ENCODE results near the gene LMAN1.
A peak's percentile ranks its signal among the peaks of the same experiment; 100 is the strongest.

Gene LMAN1

GRCh38 chr18:59360381-59360780 is 1.3 kb upstream of the LMAN1 start:
- no peak for DNase-seq (ENCODE audit: low read depth, low spot score)

DNA sequence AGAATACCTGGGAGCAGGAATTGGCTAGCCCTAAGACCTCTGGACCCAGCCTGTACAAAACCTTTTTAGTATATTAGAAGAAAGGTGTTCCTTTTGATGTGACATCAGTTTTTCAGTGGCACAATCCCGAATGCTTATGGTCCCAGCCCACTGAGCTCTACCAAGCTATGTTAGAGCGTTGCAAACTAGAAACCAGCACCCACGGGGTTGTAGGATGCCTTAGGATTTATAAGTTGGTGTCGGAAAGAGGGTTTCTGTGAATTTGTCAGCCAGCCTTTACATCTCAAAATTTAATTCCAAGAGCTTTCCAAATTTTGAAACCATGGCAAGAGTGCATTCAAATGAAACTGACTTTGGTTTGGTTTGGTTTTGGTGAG is 499 bp upstream of the LMAN1 start:
- no peak for DNase-seq (ENCODE audit: low read depth, low spot score)

- DNase-seq (ENCODE audit: low read depth, low spot score) = no peak
These were observed 702 bp downstream of the LMAN1 start for GRCh38 chr18:59358414-59358711.

GRCh38 chr18:59357928-59358327 is 1.1 kb downstream of the LMAN1 start:
- no peak for DNase-seq (ENCODE audit: low read depth, low spot score)

DNA sequence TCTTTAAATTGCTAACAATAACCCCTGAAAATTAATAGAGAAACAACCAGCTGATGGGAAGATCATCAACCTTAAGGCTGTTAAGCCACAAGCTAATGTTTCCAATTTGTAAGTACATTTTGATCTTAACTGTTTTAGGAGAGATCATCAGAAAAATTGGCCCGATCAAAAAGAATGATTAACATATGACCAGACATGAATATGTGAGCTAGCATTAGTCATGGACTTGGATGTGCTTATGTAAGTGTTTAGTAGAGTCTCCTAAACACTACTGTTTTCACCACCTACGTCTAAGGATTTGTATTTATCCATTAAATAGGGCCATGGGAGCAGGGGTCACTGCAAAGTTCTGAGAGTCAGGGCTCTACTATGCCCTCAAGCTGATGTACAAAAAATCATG is 4.3 kb downstream of the LMAN1 start:
- DNase-seq (ENCODE audit: low read depth, low spot score) = no peak

- no peak for DNase-seq (ENCODE audit: low read depth, low spot score)
These were observed 5.9 kb downstream of the LMAN1 start for GRCh38 chr18:59353079-59353680.

DNA sequence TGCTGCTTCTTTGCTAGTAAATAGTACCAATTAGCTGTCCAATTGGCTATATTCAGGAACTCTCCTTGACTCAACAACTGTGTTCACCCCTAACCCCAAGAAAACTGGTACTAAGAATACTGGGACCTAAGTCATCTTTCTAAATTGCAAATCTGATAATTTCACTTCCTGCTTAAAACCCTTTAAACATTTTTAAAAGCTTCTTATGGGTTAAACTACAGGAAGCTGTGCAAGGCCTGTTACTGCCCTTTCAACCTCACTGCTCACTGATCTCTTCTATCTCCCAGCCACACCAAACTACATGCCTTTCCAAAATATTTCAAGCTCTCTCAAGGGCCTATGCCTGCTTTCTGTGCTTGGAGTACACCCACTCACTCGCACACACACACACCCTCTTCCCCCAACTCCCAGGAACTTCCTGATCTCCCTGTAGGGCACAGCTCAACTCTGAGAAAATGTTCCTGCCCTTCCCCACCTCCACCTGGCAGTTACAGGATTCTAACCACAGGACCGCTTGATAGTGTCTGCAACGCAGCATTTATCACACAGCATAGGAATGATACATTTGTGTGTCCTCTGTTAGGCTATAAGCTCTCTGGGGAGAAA is 6.7 kb downstream of the LMAN1 start:
- no peak for DNase-seq (ENCODE audit: low read depth, low spot score)

GRCh38 chr18:59345556-59345955 is 13.5 kb downstream of the LMAN1 start:
- no peak for DNase-seq (ENCODE audit: low read depth, low spot score)

DNA sequence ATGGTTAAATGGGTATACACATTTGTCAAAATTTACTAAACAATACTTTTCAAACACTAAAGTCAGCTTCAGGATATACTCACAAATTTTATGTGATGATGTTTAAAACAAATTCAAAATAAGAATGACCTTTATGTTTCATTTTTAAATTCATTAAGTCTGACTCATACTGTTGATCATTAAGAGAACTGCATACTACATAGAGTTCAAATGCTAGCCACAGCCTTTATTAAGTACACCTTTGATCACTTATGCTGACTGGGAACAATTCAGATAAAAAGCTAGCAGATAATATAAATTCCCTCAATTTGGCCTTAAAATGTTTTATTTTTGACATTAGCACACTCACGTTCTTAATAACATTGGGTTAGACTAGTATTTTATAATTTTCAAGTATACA is 14.1 kb downstream of the LMAN1 start:
- no peak for DNase-seq (ENCODE audit: low read depth, low spot score)

DNA sequence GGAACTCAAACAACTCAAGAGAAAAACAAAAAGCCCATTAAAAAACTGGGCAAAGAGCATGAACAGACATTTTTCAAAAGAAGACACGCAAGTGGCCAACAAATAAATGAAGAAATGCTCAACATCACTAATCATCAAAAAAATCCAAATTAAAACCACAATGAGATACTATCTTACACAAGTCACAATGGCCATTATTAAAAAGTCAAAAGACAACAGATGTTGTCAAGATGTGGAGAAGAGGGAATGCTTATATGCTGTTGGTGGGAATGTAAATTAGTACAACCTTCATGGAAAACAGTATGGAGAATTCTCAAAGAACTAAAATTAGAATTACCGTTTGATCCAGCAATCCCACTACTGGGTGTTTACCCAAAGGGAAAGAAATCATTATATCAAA is 15.1 kb downstream of the LMAN1 start:
- no peak for DNase-seq (ENCODE audit: low read depth, low spot score)

DNA sequence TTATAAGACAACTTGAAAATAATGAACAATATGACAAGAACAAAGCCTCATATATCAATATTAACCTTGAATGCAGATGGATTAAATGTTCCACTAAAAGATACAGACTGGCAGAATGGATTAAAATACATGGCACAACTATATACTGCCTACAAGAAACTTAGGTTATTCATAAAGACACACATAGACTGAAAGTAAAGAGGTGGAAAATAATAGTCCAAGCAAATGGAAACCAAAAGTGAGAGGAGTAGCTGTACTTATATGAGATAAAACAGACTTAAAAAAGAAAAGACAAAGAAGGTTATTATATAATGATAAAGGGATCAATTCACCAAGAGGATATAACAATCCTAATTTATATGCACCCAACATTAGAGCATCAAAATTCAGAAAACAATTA is 18.2 kb downstream of the LMAN1 start:
- no peak for DNase-seq (ENCODE audit: low read depth, low spot score)

- DNase-seq (ENCODE audit: low read depth, low spot score) = no peak
These were observed 18.8 kb downstream of the LMAN1 start for GRCh38 chr18:59340312-59340711.

DNA sequence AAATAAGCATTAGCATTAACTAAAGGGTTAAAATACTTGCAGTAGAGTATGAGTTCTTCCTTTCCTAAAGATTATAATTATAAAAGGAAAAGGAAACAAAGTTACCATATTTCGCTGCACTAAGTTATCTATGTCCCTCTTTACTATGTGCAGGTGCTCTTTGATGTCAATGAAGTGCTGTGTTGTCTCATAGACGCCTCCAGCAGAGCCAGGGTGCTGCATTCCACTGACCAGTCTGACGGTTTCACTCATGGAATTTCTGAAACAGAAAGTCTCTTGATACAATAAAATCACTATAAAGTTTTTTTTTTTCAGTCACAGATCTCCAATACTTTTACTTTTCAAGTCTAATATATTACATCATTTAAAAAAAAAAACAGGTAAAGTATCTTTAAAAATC is 26.1 kb downstream of the LMAN1 start:
- no peak for DNase-seq (ENCODE audit: low read depth, low spot score)

- DNase-seq (ENCODE audit: low read depth, low spot score) = no peak
These were observed 30.4 kb downstream of the LMAN1 start for GRCh38 chr18:59328683-59329082.

DNA sequence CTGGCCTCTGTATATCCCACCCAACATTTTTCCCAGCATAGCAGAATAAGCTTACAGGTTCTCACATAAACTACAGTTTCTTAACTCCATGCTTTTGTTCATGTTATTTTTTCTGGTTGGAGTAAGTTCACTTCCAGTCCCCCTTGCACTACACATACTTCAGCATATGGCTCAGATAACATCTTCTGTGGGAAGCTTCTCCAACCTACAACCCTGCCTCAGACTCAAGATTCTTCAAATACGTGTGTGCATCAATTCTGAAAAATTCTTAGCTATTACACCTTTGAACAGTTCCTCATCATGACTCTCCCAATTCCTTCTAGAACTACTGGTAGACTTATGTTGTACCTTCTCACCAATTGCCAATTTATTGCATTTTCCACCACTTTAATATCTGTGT is 33.1 kb downstream of the LMAN1 start:
- DNase-seq (ENCODE audit: low read depth, low spot score) = no peak

GRCh38 chr18:59324623-59324971 is 34.5 kb downstream of the LMAN1 start:
- no peak for DNase-seq (ENCODE audit: low read depth, low spot score)

GRCh38 chr18:59323931-59324622 is 35.0 kb downstream of the LMAN1 start:
- DNase-seq (ENCODE audit: low read depth, low spot score) = peak; percentile 4

GRCh38 chr18:59318460-59319050 is 40.5 kb downstream of the LMAN1 start, which contains the start of gene CPLX4:
CPLX4 (minus strand) TSS chr18:59318649; CDS start chr18:59318462, 187 bp downstream.
- DNase-seq (ENCODE audit: low read depth, low spot score) = no peak

DNA sequence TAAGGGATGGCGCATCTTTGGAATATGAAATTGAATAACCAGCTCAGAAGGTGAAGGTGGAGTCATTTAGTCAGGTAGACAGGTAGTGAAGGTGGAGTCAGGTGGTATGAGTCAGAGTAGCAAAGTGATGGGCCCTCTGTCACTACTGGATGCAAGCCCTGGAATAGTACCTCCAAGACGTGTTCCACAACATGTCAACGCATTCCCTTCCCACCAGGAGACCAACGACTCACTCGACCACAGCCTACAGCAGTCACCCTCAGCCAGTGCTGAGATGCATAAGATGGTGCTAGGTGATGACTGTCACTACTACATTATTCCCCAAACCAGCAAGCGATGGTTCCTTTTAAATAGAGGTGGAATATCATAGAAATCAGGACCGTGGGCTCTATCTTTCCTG is 47.4 kb downstream of the LMAN1 start:
- no peak for DNase-seq (ENCODE audit: low read depth, low spot score)

DNA sequence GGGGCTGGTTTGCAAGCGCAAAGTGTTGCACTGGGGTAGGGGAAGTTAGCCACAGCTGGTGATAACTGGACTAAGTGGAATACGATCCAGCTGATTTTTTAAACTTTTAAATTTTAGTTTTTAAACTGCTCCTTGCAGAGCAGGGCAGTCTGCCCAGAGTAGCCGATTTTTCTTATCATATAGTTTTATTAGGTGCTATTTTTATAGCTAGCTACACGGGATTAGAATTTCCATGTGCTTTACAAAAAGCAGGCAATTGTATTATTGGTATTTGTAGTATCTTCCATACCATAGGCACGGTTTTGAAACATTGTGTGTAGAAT is 50.2 kb downstream of the LMAN1 start:
- no peak for DNase-seq (ENCODE audit: low read depth, low spot score)

- peak; percentile 86 for DNase-seq (ENCODE audit: low read depth, low spot score)
These were observed 50.7 kb downstream of the LMAN1 start for GRCh38 chr18:59308248-59308937.

DNA sequence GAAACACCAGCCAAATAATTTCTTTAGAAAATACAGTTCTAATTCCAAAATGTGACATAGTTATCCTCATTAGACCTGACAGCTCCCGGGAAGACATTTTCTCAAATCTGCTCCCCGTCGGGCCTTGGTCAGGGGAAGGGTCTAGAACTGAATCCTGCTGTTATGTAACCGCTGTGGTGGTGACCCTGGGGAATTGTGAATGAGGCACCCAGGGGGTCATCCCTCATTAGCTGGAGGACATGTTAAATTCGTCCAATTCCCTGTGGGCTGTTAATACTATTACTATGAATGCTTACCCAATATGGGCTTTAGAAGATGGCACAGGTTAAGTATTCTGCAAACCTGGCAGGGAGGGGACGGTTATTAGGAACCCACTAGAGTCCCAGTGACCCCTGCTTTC is 52.4 kb downstream of the LMAN1 start:
- no peak for DNase-seq (ENCODE audit: low read depth, low spot score)

DNA sequence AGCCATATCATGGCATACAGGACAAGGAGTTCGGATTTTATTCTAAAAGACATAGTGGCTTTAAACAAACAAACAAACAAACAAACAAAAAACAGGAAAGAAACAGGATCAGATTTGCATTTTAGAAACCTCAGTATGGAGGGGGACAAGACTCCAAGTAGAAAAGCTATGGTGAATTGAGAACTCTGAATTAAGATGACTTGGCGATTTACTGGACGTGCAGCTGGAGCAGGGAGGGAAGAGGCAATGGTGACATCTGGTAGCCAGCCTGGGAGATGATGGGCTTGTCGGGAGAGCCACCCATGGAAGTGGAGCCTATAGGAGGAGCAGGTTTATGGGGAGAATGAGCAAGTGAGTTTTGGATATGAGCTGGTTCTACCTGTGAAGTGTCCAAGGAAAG is 53.8 kb downstream of the LMAN1 start:
- DNase-seq (ENCODE audit: low read depth, low spot score) = no peak

All from ELF-1 (cell line).